ENCODE data around the gene CPNE4. TPM values are rescaled to one million over a fixed set of nuclear protein-coding genes. Genes with fewer than 3 reads are reported as not detected.

The CPNE4 gene
- total RNA-seq, 1 donor from 2014 or later: 0.26 TPM

GRCh38 chr3:131840156-131840797 lies 194.5 kb downstream of the CPNE4 start:
- TF ChIP-seq CTCF (IDR thresholded peaks at IDR 0.05): no peak
- H3K36me3 ChIP-seq: no peaks in the 10 kb centered on the region
- intact Hi-C loops (cut with DNase I): no loop called here
- no peaks in the 10 kb centered on the region for H3K9me3 ChIP-seq
- ATAC-seq: no peak
- no peaks in the 10 kb centered on the region for H3K27me3 ChIP-seq
- no peaks in the 10 kb centered on the region for H3K4me1 ChIP-seq
- DNase-seq: no peak
- no peak overlapping the region for H3K27ac ChIP-seq
- no peak overlapping the region for H3K4me3 ChIP-seq

- DNase-seq (no peak), ATAC-seq (no peak)
- Histone ChIP-seq H3K27ac (no peak overlapping the region), H3K9me3 (no peaks in the 10 kb centered on the region), H3K4me1 (no peaks in the 10 kb centered on the region), H3K4me3 (no peak overlapping the region), H3K27me3 (no peaks in the 10 kb centered on the region), H3K36me3 (no peaks in the 10 kb centered on the region)
- no peak for TF ChIP-seq CTCF (IDR thresholded peaks at IDR 0.05)
- intact Hi-C loops (cut with DNase I): no loop called here
Measured at GRCh38 chr3:131835906-131836305, 198.9 kb downstream of the CPNE4 start.

- Histone ChIP-seq H3K9me3 (no peaks in the 10 kb centered on the region), H3K4me3 (no peak overlapping the region), H3K36me3 (no peaks in the 10 kb centered on the region), H3K27me3 (no peaks in the 10 kb centered on the region), H3K27ac (no peak overlapping the region), H3K4me1 (no peaks in the 10 kb centered on the region)
- TF ChIP-seq CTCF (IDR thresholded peaks at IDR 0.05): no peak
- ATAC-seq (no peak), DNase-seq (no peak)
- intact Hi-C loops (cut with DNase I): no loop called here
Measured at GRCh38 chr3:131831608-131832007, 203.2 kb downstream of the CPNE4 start.

- H3K9me3 ChIP-seq: no peaks in the 10 kb centered on the region
Measured at GRCh38 chr3:131821191-131821762, 213.5 kb downstream of the CPNE4 start.

GRCh38 chr3:131819381-131820055 lies 215.3 kb downstream of the CPNE4 start:
- no peak overlapping the region for H3K4me3 ChIP-seq
- H3K36me3 ChIP-seq: no peaks in the 10 kb centered on the region
- ATAC-seq (no peak), DNase-seq (no peak)
- TF ChIP-seq CTCF (IDR thresholded peaks at IDR 0.05): no peak
- no peak overlapping the region for H3K27ac ChIP-seq
- intact Hi-C loops (cut with DNase I): no loop called here
- H3K27me3 ChIP-seq: no peaks in the 10 kb centered on the region
- no peaks in the 10 kb centered on the region for H3K9me3 ChIP-seq
- H3K4me1 ChIP-seq: no peaks in the 10 kb centered on the region

More at GRCh38 chr3:131821191-131821762, 213.5 kb downstream of the CPNE4 start:
- ATAC-seq: no peak
- Histone ChIP-seq H3K36me3 (no peaks in the 10 kb centered on the region), H3K27me3 (no peaks in the 10 kb centered on the region), H3K4me1 (no peaks in the 10 kb centered on the region), H3K4me3 (no peak overlapping the region), H3K27ac (no peak overlapping the region)
- DNase-seq: no peak
- intact Hi-C loops (cut with DNase I): no loop called here
- no peak for TF ChIP-seq CTCF (IDR thresholded peaks at IDR 0.05)
